Left ventricle myocardium inferior (tissue), 1 donor: ENCODE results near the gene PLCL2. TPM values are rescaled to one million over a fixed set of nuclear protein-coding genes. Genes with fewer than 3 reads are reported as not detected.

Source experiments
- DNase-seq: peaks from one replicate; pipeline ENCODE4 v3.0.0-alpha.2; 2020
- H3K27ac ChIP-seq: fragments of 200-600 bp; replicated peaks from 2 replicates; pipeline ENCODE4 v1.8.0; 2021
- H3K27me3 ChIP-seq: fragments of 200-600 bp; 2 replicates; pipeline ENCODE4 v1.8.0; 2021; ENCODE audit warnings: low read depth
- H3K36me3 ChIP-seq: fragments of 200-600 bp; 2 replicates; pipeline ENCODE4 v1.8.0; 2021
- H3K4me1 ChIP-seq: fragments of 200-600 bp; 2 replicates; pipeline ENCODE4 v1.8.0; 2021
- H3K4me3 ChIP-seq: fragments of 200-600 bp; 2 replicates; pipeline ENCODE4 v1.8.0; 2021; ENCODE audit warnings: mild to moderate bottlenecking, moderate library complexity
- H3K9me3 ChIP-seq: fragments of 200-600 bp; replicated peaks from 2 replicates; pipeline ENCODE4 v1.8.0; 2021
- CTCF ChIP-seq: fragments of 200-600 bp; IDR thresholded peaks from 2 replicates; pipeline ENCODE4 v1.8.0; 2021; ENCODE audit warnings: antibody characterized with exemption, mild to moderate bottlenecking, borderline replicate concordance
- intact Hi-C: fragments of 100-400 bp; cut with micrococcal nuclease; formaldehyde crosslinking; loops from one replicate; pipeline ENCODE4 v1.11.0; 2022
- total RNA-seq: library from RNA; stranded (reverse); fragmentation: NEBNext Ultra II Directional; extraction: Animal tissue kit (Norgen Biotek cat#: 25700); gene quantifications from one replicate; pipeline ENCODE4 v1.2.1, GENCODE V29; 2021
- donor health status: DM: no; HTN: yes; CAD: no; lungs with severe emphysema.

Gene PLCL2
- total RNA-seq, 1 donor from 2014 or later, result 48.1 TPM

- Histone ChIP-seq H3K4me1 (peaks cover 47% of the 10 kb centered on the region), H3K27ac (peak overlapping the region; percentile 80), H3K36me3 (peaks cover 16% of the 10 kb centered on the region), H3K9me3 (no peaks in the 10 kb centered on the region), H3K27me3 (no peaks in the 10 kb centered on the region), H3K4me3 (no peak overlapping the region)
- no peak for TF ChIP-seq CTCF
- intact Hi-C loops, result no loop called here
- DNase-seq, result no peak
Observed at GRCh38 chr3:17076940-17077605, 192.3 kb downstream of the PLCL2 start.

GRCh38 chr3:17077606-17078005 is 192.9 kb downstream of the PLCL2 start:
- no peak for TF ChIP-seq CTCF
- intact Hi-C loops, result no loop called here
- no peaks in the 10 kb centered on the region for H3K9me3 ChIP-seq
- H3K4me1 ChIP-seq, result peaks cover 44% of the 10 kb centered on the region
- H3K27ac ChIP-seq, result peak overlapping the region; percentile 80
- no peak overlapping the region for H3K4me3 ChIP-seq
- no peaks in the 10 kb centered on the region for H3K27me3 ChIP-seq
- peak; percentile 41 for DNase-seq
- H3K36me3 ChIP-seq, result peaks cover 16% of the 10 kb centered on the region

- no peak for DNase-seq
- intact Hi-C loops, result no loop called here
- Histone ChIP-seq H3K27me3 (no peaks in the 10 kb centered on the region), H3K9me3 (no peaks in the 10 kb centered on the region), H3K4me3 (no peak overlapping the region), H3K4me1 (peaks cover 40% of the 10 kb centered on the region), H3K36me3 (peaks cover 16% of the 10 kb centered on the region), H3K27ac (peak overlapping the region; percentile 80)
- TF ChIP-seq CTCF, result no peak
Observed at GRCh38 chr3:17078926-17079465, 194.2 kb downstream of the PLCL2 start.

GRCh38 chr3:17079933-17080332 is 195.2 kb downstream of the PLCL2 start:
- peaks cover 16% of the 10 kb centered on the region for H3K36me3 ChIP-seq
- H3K4me3 ChIP-seq, result no peak overlapping the region
- H3K27ac ChIP-seq, result peak overlapping the region; percentile 11
- H3K9me3 ChIP-seq, result no peaks in the 10 kb centered on the region
- TF ChIP-seq CTCF, result no peak
- DNase-seq, result no peak
- H3K4me1 ChIP-seq, result peaks cover 40% of the 10 kb centered on the region
- H3K27me3 ChIP-seq, result no peaks in the 10 kb centered on the region
- intact Hi-C loops, result no loop called here

GRCh38 chr3:17081520-17081919 is 196.8 kb downstream of the PLCL2 start:
- Histone ChIP-seq H3K9me3 (no peaks in the 10 kb centered on the region), H3K4me1 (peaks cover 37% of the 10 kb centered on the region), H3K4me3 (no peak overlapping the region), H3K27ac (peak overlapping the region; percentile 59), H3K36me3 (peaks cover 18% of the 10 kb centered on the region), H3K27me3 (no peaks in the 10 kb centered on the region)
- TF ChIP-seq CTCF, result no peak
- intact Hi-C loops, result no loop called here
- DNase-seq, result no peak
